Measurements from ENCODE around the gene SLAMF6.

DNA sequence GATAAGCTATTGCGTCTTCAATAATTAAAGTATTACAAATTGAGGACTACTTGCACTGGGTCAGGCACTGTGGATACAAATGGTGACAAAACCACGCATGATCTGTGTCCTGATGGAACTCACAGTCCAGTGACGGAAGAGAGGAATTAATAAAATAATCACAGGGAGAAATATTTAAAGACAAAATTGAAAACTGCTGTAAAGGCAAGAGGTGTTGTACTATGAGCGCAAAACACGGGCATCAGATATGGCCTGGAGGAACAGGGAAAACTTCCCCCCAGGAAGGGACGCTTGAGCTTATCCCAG is 16.6 kb upstream of the SLAMF6 start:
- TF ChIP-seq, protein P1, sequence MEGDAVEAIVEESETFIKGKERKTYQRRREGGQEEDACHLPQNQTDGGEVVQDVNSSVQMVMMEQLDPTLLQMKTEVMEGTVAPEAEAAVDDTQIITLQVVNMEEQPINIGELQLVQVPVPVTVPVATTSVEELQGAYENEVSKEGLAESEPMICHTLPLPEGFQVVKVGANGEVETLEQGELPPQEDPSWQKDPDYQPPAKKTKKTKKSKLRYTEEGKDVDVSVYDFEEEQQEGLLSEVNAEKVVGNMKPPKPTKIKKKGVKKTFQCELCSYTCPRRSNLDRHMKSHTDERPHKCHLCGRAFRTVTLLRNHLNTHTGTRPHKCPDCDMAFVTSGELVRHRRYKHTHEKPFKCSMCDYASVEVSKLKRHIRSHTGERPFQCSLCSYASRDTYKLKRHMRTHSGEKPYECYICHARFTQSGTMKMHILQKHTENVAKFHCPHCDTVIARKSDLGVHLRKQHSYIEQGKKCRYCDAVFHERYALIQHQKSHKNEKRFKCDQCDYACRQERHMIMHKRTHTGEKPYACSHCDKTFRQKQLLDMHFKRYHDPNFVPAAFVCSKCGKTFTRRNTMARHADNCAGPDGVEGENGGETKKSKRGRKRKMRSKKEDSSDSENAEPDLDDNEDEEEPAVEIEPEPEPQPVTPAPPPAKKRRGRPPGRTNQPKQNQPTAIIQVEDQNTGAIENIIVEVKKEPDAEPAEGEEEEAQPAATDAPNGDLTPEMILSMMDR (IDR thresholded peaks at IDR 0.05; ENCODE audit: low read length), result no peak
- TF ChIP-seq EZH2 (optimal IDR thresholded peaks at IDR 0.05; ENCODE audit: low read depth, low read length) (no peak), EZH2phosphoT487 (IDR thresholded peaks at IDR 0.05; ENCODE audit: low read length) (no peak)
